HEK293 (cell line): ENCODE data around the gene EPHB1.

ENCODE experiments used
- CTCF ChIA-PET: fragments of 350-600 bp; formaldehyde crosslinking; extraction: SDS; loops from one replicate; lab custom pipeline; 2021; ENCODE audit warnings: antibody characterized with exemption; lab: Yijun Ruan, JAX
- POLR2A ChIA-PET: fragments of 300-600 bp; formaldehyde crosslinking; extraction: SDS; loops from one replicate; lab custom pipeline; 2020; ENCODE audit warnings: antibody characterized with exemption, inconsistent platforms; lab: Yijun Ruan, JAX
- H3K27ac ChIP-seq: fragments of 200-500 bp; sonication (Bioruptor generic); 2 replicates; pipeline ENCODE4 v1.5.1; 2014; ENCODE audit warnings: low read depth, low read length, control low read depth, inconsistent platforms; ENCODE audit errors: extremely low read depth
- H3K36me3 ChIP-seq, 2 experiments: fragments of 200-500 bp in 1 of 2; sonication (Bioruptor generic) in 1 of 2; 1 replicate in 1 of 2; 2 replicates in 1 of 2; pipeline ENCODE4 v1.5.1; 2014 to 2017; ENCODE audit warnings: inconsistent platforms in 2 of 2, low read length in 2 of 2; ENCODE audit not compliant: control insufficient read depth in 2 of 2, insufficient read depth in 1 of 2
- H3K4me1 ChIP-seq: fragments of 200-500 bp; sonication (Bioruptor generic); 2 replicates; pipeline ENCODE4 v1.5.1; 2014; ENCODE audit warnings: mild to moderate bottlenecking, low read length, inconsistent platforms; ENCODE audit not compliant: control insufficient read depth, insufficient read depth
- H3K4me3 ChIP-seq: 2 replicates; pipeline ENCODE4 v1.5.1; 2011; ENCODE audit warnings: low read depth, mild to moderate bottlenecking, control low read depth, low read length, moderate library complexity
- H3K9me3 ChIP-seq: fragments of 200-500 bp; sonication (Bioruptor generic); 2 replicates; pipeline ENCODE4 v1.5.1; 2014; ENCODE audit warnings: low read depth, low read length, inconsistent platforms; ENCODE audit not compliant: control insufficient read depth, insufficient read depth
- HIC1 ChIP-seq: fragments of 450-650 bp; formaldehyde crosslinking; IDR thresholded peaks from 2 replicates; pipeline ENCODE4 v1.5.1; 2016; ENCODE audit warnings: missing biosample characterization, missing genetic modification characterization
- HOXA7 ChIP-seq: sonication (generic); formaldehyde crosslinking; IDR thresholded peaks from 2 replicates; pipeline ENCODE4 v1.8.1; 2022; ENCODE audit warnings: missing genetic modification reagents, borderline replicate concordance
- KLF7 ChIP-seq: fragments of 450-650 bp; formaldehyde crosslinking; IDR thresholded peaks from 2 replicates; pipeline ENCODE4 v1.5.1; 2016; ENCODE audit warnings: missing biosample characterization, missing genetic modification characterization, borderline replicate concordance
- OSR2 ChIP-seq: fragments of 450-650 bp; formaldehyde crosslinking; IDR thresholded peaks from 2 replicates; pipeline ENCODE4 v1.5.1; 2016; ENCODE audit warnings: missing biosample characterization, missing genetic modification characterization
- PATZ1 ChIP-seq: fragments of 450-650 bp; formaldehyde crosslinking; IDR thresholded peaks from 2 replicates; pipeline ENCODE4 v1.5.1; 2016; ENCODE audit warnings: missing biosample characterization, missing genetic modification characterization
- TRIM28 ChIP-seq: IDR thresholded peaks from 2 replicates; pipeline ENCODE4 v1.6.1; 2011; ENCODE audit warnings: low read length, control low read depth, borderline replicate concordance
- ZBTB49 ChIP-seq: fragments of 450-650 bp; formaldehyde crosslinking; IDR thresholded peaks from 2 replicates; pipeline ENCODE4 v1.5.1; 2016; ENCODE audit warnings: missing biosample characterization, missing genetic modification characterization, low read depth
- ZFP37 ChIP-seq: fragments of 450-650 bp; formaldehyde crosslinking; IDR thresholded peaks from 2 replicates; pipeline ENCODE4 v1.5.1; 2016; ENCODE audit warnings: missing biosample characterization, missing genetic modification characterization
- ZNF133 ChIP-seq: fragments of 450-650 bp; formaldehyde crosslinking; IDR thresholded peaks from 2 replicates; pipeline ENCODE4 v1.5.1; 2016; ENCODE audit warnings: missing biosample characterization, missing genetic modification characterization
- ZNF175 ChIP-seq: fragments of 450-650 bp; formaldehyde crosslinking; IDR thresholded peaks from 2 replicates; pipeline ENCODE4 v1.5.1; 2016; ENCODE audit warnings: missing biosample characterization, missing genetic modification characterization
- ZNF23 ChIP-seq: fragments of 450-650 bp; formaldehyde crosslinking; IDR thresholded peaks from 2 replicates; pipeline ENCODE4 v1.5.1; 2016; ENCODE audit warnings: missing biosample characterization, missing genetic modification characterization, borderline replicate concordance
- ZNF266 ChIP-seq: fragments of 450-650 bp; formaldehyde crosslinking; IDR thresholded peaks from 2 replicates; pipeline ENCODE4 v1.5.1; 2016; ENCODE audit warnings: missing biosample characterization, missing genetic modification characterization, low read depth
- ZNF341 ChIP-seq: fragments of 450-650 bp; formaldehyde crosslinking; IDR thresholded peaks from 2 replicates; pipeline ENCODE4; 2016; ENCODE audit warnings: low read depth, missing biosample characterization, missing genetic modification characterization
- ZNF488 ChIP-seq: fragments of 450-650 bp; formaldehyde crosslinking; IDR thresholded peaks from 2 replicates; pipeline ENCODE4 v1.5.1; 2016; ENCODE audit warnings: missing biosample characterization, missing genetic modification characterization
- ZNF518A ChIP-seq: fragments of 450-650 bp; formaldehyde crosslinking; conservative IDR thresholded peaks from 2 replicates; pipeline ENCODE4 v1.5.1; 2016; ENCODE audit warnings: low read depth, missing biosample characterization, missing genetic modification characterization
- ZNF530 ChIP-seq: fragments of 450-650 bp; formaldehyde crosslinking; IDR thresholded peaks from 2 replicates; pipeline ENCODE4 v1.5.1; 2016; ENCODE audit warnings: low read depth, missing biosample characterization, missing genetic modification characterization
- ZNF621 ChIP-seq: fragments of 450-650 bp; formaldehyde crosslinking; IDR thresholded peaks from 2 replicates; pipeline ENCODE4 v1.5.1; 2017; ENCODE audit warnings: missing biosample characterization, missing genetic modification characterization
- ZSCAN4 ChIP-seq: fragments of 450-650 bp; formaldehyde crosslinking; IDR thresholded peaks from 2 replicates; pipeline ENCODE4 v1.5.1; 2017; ENCODE audit warnings: missing biosample characterization, missing genetic modification characterization

Gene EPHB1

GRCh38 chr3:134974624-134975023 is 179.6 kb downstream of the EPHB1 start:
- Histone ChIP-seq H3K27ac (no peak overlapping the region), H3K4me3 (no peak overlapping the region), H3K9me3 (no peaks in the 10 kb centered on the region), H3K4me1 (no peaks in the 10 kb centered on the region), H3K36me3 (no peaks in the 10 kb centered on the region)
- POLR2A ChIA-PET: no interaction called here
- 0 out of 2 replicates have a peak, but pooled peaks have one; percentile 13 for TF ChIP-seq ZNF341 (tag by site-specific recombination)
- TF ChIP-seq HIC1: no peak
- no peak for TF ChIP-seq ZNF133 (tag by site-specific recombination)
- CTCF ChIA-PET: no interaction called here

- ChIA-PET POLR2A (no interaction called here), CTCF (interaction anchor here (0.7 kb wide), 1 partner anchor 161 kb away, joined by 3 read pairs; no protein-coding TSS in a partner anchor)
- H3K36me3 ChIP-seq: no peaks in the 10 kb centered on the region
- no peak overlapping the region for H3K27ac ChIP-seq
- H3K4me1 ChIP-seq: no peaks in the 10 kb centered on the region
- no peak overlapping the region for H3K4me3 ChIP-seq
- no peaks in the 10 kb centered on the region for H3K9me3 ChIP-seq
- TF ChIP-seq KLF7 (tag by site-specific recombination): no peak
- no peak for TF ChIP-seq TRIM28
- TF ChIP-seq ZNF518A (tag by site-specific recombination): no peak
- TF ChIP-seq ZFP37: no peak
- TF ChIP-seq PATZ1 (tag by site-specific recombination): no peak
- no peak for TF ChIP-seq OSR2 (tag by site-specific recombination)
- no peak for TF ChIP-seq ZNF175 (tag by site-specific recombination)
- TF ChIP-seq ZNF266 (tag by site-specific recombination): no peak
- no peak for TF ChIP-seq ZNF23 (tag by site-specific recombination)
- TF ChIP-seq, all 188 proteins: peak for 0
Observed at GRCh38 chr3:134976948-134977347, 181.9 kb downstream of the EPHB1 start.

GRCh38 chr3:134978658-134979057 is 183.6 kb downstream of the EPHB1 start:
- CTCF ChIA-PET: interaction anchor here (0.8 to 1.5 kb wide), 2 partner anchors 20 to 696 kb away, joined by 3 read pairs; no protein-coding TSS in a partner anchor
- TF ChIP-seq ZNF488 (tag by site-specific recombination) (no peak), ZBTB49 (tag by site-specific recombination) (no peak), ZNF341 (tag by site-specific recombination) (no peak), HOXA7 (CRISPR knock-in tag) (no peak), ZNF621 (tag by site-specific recombination) (no peak), ZSCAN4 (no peak), ZNF530 (tag by site-specific recombination) (no peak)

More at GRCh38 chr3:134978658-134979057, 183.6 kb downstream of the EPHB1 start:
- POLR2A ChIA-PET: no interaction called here
- Histone ChIP-seq H3K27ac (no peak overlapping the region), H3K36me3 (no peaks in the 10 kb centered on the region), H3K9me3 (no peaks in the 10 kb centered on the region), H3K4me3 (no peak overlapping the region), H3K4me1 (no peaks in the 10 kb centered on the region)
